Gastrocnemius medialis (tissue), 4 donors: ENCODE measurements around the gene SPATS2L. TPM values are rescaled to one million over a fixed set of nuclear protein-coding genes. Genes with fewer than 3 reads are reported as not detected.

Experiments used
- ATAC-seq, 2 donors: fragments of 150-250 bp; one replicate each; pipeline ENCODE4 v1.9.1; 2016
- DNase-seq, 2 donors: peaks; one replicate each; pipeline ENCODE4 v3.0.0-alpha.2; 2019
- H3K27ac ChIP-seq, 4 donors: fragments of 200-600 bp; sonication (generic); 1 replicate in 1 of 4; 2 replicates in 3 of 4; pipeline ENCODE4 v1.5.1; 2016 to 2018; ENCODE audit warnings: mild to moderate bottlenecking in 2 of 4, moderate library complexity in 1 of 4
- H3K27me3 ChIP-seq, 3 donors: fragments of 200-600 bp; sonication (generic) in 2 of 3; 1 replicate in 1 of 3; 2 replicates in 2 of 3; pipeline versions ENCODE4 v1.5.1 to v1.6.0; 2016 to 2019; ENCODE audit warnings: mild to moderate bottlenecking in 1 of 3, moderate library complexity in 1 of 3
- H3K36me3 ChIP-seq, 2 donors: fragments of 200-600 bp; sonication (generic) in 1 of 2; one replicate each; pipeline ENCODE4 v1.5.1; 2017 to 2018
- H3K4me1 ChIP-seq, 2 donors: fragments of 200-600 bp; sonication (generic) in 1 of 2; one replicate each; pipeline ENCODE4 v1.5.1; 2016 to 2017; ENCODE audit warnings: mild to moderate bottlenecking in 2 of 2
- H3K4me3 ChIP-seq, 4 donors: fragments of 200-600 bp; sonication (generic) in 3 of 4; 1 replicate in 1 of 4; 2 replicates in 3 of 4; pipeline ENCODE4 v1.5.1; 2016 to 2019; ENCODE audit warnings: mild to moderate bottlenecking in 2 of 4
- H3K9me3 ChIP-seq, 3 donors: fragments of 200-600 bp; sonication (generic) in 2 of 3; 1 replicate in 1 of 3; 2 replicates in 2 of 3; pipeline ENCODE4 v1.5.1; 2016 to 2019
- POLR2A ChIP-seq, 2 donors: fragments of 450-650 bp; IDR thresholded peaks; one replicate each; pipeline ENCODE4 v1.6.1; 2017; ENCODE audit warnings: antibody characterized with exemption in 2 of 2, mild to moderate bottlenecking in 2 of 2, moderate library complexity in 2 of 2
- in situ Hi-C, 4 donors: fragments of 200-750 bp; cut with MboI; loops; one replicate each; pipeline versions ENCODE4 v1.15.0 to v1.8.0; 2017; ENCODE audit warnings: low sequenced_read_pairs in 4 of 4
- intact Hi-C: fragments of 100-400 bp; cut with DNase I; formaldehyde crosslinking; loops from one replicate; pipeline ENCODE4 v1.15.1; 2023; ENCODE audit warnings: low total_unique reads
- total RNA-seq, 4 donors: library from RNA; depleted of rRNA; stranded (reverse); fragments of >200 nt; gene quantifications; one replicate each; pipeline versions ENCODE4 v1.1.0 to v1.2.3, GENCODE V29; 2016
- TF ChIP-seq, protein P1 (sequence below), 5 experiments: fragments of 450-650 bp in 3 of 5; fragments of 200-600 bp in 2 of 5; sonication (generic) in 2 of 5; IDR thresholded peaks in 4 of 5; conservative IDR thresholded peaks in 1 of 5; 1 replicate in 4 of 5; 2 replicates in 1 of 5; pipeline ENCODE4 v1.5.1; 2016 to 2019; ENCODE audit warnings: antibody characterized with exemption in 5 of 5, mild to moderate bottlenecking in 3 of 5, moderate library complexity in 3 of 5

SPATS2L gene
- total RNA-seq, 4 donors from 2014 or later: 34.0 to 74.2 (median 52.3) TPM

DNA sequence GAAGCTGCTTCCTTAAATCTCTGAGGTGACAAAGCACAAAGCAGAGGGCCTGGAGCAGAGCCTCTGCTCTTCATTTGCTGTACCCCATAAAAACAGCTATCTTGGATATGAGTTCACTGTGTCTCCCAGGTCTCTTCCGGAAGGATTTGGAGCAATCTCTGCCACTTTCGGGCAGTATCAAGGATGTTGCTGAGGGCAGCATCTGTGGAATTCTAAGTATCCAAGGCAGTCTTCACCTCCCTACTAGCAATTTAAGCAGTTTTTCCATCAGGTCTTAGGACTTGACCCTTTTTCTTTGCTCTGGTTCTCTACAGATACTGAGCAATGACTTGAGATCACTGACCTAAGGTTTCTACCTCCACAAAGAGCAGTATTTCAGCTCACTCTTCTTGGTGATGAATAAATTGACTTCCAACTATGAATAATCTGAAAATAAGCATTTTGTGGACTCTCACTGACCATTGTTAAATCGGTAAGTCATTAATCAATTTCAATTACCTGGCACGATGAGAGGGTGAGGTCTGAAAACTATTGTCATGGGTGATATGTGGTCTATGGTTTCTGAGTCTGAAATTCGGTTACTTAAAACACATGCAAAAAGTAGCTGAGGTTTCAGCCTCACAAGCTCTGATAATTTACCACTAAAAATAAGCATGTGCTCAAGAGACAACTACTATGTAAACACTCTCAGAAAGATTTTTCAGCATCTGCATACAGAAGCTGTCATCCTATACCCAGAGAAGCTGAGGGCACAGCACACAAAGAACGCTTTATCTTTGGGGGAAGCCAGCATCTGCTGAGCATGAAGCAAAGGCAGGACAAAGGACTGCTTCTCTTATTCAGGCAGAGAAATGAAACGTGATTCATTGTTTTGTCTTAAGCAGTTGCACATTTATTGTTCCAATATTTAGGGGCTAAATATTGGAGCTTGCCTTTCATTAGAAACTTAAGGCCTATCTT is 32.1 kb upstream of the SPATS2L start:
- Histone ChIP-seq H3K4me1 (peaks cover 6 to 16% of the 10 kb centered on the region in 2 donors), H3K36me3 (no peaks in the 10 kb centered on the region), H3K27ac (no peak overlapping the region), H3K4me3 (no peak overlapping the region), H3K9me3 (no peaks in the 10 kb centered on the region), H3K27me3 (no peaks in the 10 kb centered on the region)
- ATAC-seq: no peak
- in situ Hi-C loops: no loop called here
- DNase-seq: no peak
- TF ChIP-seq, protein P1, sequence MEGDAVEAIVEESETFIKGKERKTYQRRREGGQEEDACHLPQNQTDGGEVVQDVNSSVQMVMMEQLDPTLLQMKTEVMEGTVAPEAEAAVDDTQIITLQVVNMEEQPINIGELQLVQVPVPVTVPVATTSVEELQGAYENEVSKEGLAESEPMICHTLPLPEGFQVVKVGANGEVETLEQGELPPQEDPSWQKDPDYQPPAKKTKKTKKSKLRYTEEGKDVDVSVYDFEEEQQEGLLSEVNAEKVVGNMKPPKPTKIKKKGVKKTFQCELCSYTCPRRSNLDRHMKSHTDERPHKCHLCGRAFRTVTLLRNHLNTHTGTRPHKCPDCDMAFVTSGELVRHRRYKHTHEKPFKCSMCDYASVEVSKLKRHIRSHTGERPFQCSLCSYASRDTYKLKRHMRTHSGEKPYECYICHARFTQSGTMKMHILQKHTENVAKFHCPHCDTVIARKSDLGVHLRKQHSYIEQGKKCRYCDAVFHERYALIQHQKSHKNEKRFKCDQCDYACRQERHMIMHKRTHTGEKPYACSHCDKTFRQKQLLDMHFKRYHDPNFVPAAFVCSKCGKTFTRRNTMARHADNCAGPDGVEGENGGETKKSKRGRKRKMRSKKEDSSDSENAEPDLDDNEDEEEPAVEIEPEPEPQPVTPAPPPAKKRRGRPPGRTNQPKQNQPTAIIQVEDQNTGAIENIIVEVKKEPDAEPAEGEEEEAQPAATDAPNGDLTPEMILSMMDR (IDR thresholded peaks at IDR 0.05 in 4 of 5, conservative IDR thresholded peaks at IDR 0.05 in 1 of 5): no peak
- TF ChIP-seq POLR2A (IDR thresholded peaks at IDR 0.05): no peak
- intact Hi-C loops: no loop called here

DNA sequence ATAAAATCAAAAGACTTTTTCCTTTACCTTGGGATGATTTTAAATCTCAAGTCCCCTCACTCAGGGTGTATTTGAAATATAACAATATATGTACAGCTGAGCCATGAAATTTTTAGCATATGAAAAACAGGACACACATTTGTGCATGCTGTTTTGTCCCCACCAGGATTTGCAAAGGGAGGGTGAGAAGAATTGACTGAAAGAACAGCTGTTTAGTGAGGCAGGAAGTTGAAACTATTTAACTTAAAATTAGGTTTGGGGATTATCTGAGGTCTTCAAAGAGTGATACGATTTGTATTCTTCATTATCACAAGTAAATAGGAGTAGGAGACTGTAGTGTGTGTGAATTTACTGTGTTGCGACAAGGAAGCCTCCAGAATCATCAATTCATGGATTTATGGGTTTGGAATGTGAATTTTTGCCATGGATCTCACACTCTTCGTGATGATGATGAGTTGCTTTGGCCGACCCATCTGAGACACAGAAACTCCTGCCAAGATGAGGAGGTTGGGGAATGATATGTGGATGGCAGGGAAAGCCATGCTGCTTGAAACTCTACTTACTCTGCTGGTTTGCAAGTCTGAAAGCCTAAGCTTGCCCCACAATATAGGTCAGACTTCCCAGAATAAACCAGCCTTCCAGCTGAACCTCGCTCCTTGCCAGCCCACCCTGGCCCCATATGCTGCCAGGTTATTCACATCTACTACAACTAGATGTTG is 31.0 kb upstream of the SPATS2L start:
- Histone ChIP-seq H3K4me1 (peaks cover 6 to 16% of the 10 kb centered on the region in 2 donors), H3K9me3 (no peaks in the 10 kb centered on the region), H3K4me3 (no peak overlapping the region), H3K27ac (no peak overlapping the region), H3K27me3 (no peaks in the 10 kb centered on the region), H3K36me3 (no peaks in the 10 kb centered on the region)
- no peak for DNase-seq
- in situ Hi-C loops (no loop called here), intact Hi-C loops (no loop called here)
- no peak for ATAC-seq
- TF ChIP-seq, protein P1 (IDR thresholded peaks at IDR 0.05 in 4 of 5, conservative IDR thresholded peaks at IDR 0.05 in 1 of 5): no peak
- no peak for TF ChIP-seq POLR2A (IDR thresholded peaks at IDR 0.05)

DNA sequence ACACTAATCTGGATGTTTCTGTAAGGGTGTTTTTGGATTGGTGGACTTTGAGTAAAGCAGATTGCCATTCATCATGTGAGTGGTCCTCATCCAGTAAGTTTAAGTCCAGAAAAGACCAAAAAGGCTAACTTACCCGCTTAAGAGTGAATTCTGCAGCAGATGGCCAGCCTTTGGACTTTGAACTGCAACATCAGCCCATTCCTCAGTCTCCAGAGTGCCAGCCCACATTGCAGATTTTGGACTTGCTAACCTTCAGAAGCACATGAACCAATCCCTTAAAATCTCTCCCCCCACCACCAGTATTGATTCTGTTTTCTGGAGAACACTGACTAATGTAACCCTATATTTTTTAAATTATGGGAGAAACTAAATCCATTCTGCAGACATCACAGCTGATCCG is 30.0 kb upstream of the SPATS2L start:
- TF ChIP-seq, protein P1 (IDR thresholded peaks at IDR 0.05 in 4 of 5, conservative IDR thresholded peaks at IDR 0.05 in 1 of 5): no peak
- TF ChIP-seq POLR2A (IDR thresholded peaks at IDR 0.05): no peak
- no peak overlapping the region for H3K27ac ChIP-seq
- no peak overlapping the region for H3K4me3 ChIP-seq
- intact Hi-C loops: no loop called here
- no peaks in the 10 kb centered on the region for H3K36me3 ChIP-seq
- no peaks in the 10 kb centered on the region for H3K27me3 ChIP-seq
- peaks cover 6 to 16% of the 10 kb centered on the region in 2 donors for H3K4me1 ChIP-seq
- no peak for ATAC-seq
- in situ Hi-C loops: no loop called here
- H3K9me3 ChIP-seq: no peaks in the 10 kb centered on the region
- DNase-seq: no peak

DNA sequence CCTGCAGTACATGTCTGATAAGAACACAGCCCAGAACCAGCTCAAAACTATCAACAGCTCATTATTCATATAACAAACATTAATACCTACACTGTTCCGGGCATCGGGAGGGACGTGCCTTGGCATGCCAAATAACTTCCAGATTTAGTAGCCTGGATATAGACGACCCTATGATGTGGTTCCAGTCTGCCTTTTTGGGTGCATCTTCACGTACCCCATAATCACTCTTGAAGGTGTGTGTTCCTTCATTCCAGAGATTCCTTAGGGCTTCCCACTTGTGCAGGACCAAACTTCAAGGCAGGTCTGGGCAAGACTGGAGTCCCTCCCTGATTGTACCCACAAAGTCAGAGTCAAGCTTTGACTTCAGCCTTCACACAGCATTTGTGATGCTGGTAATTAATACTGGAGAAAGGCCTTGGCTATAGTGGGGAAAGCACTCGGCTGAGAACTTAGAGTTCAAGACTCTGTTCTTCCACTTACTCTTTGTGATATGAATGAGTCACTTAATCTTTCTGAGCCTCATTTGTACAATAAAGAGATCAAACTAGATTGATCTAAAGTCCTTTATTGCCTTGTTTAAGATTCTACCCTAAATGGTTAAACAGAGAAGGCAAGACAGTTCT is 27.7 kb upstream of the SPATS2L start:
- peaks cover 6 to 16% of the 10 kb centered on the region in 2 donors for H3K4me1 ChIP-seq
- H3K4me3 ChIP-seq: no peak overlapping the region
- H3K36me3 ChIP-seq: no peaks in the 10 kb centered on the region
- DNase-seq (no peak), ATAC-seq (no peak)
- intact Hi-C loops: no loop called here
- H3K27ac ChIP-seq: no peak overlapping the region
- H3K9me3 ChIP-seq: no peaks in the 10 kb centered on the region
- H3K27me3 ChIP-seq: no peaks in the 10 kb centered on the region
- TF ChIP-seq, protein P1 (IDR thresholded peaks at IDR 0.05 in 4 of 5, conservative IDR thresholded peaks at IDR 0.05 in 1 of 5): no peak
- TF ChIP-seq POLR2A (IDR thresholded peaks at IDR 0.05): no peak
- in situ Hi-C loops: no loop called here
